CD4-positive, alpha-beta T cell treated with Interleukin-10 for 1 hour (primary cell): ENCODE measurements around the gene AP3D1.

Source experiments
- DNase-seq: peaks from one replicate; pipeline ENCODE4 v3.0.0-alpha.2; 2020

AP3D1 gene

GRCh38 chr19:2081873-2082810, 69.2 kb downstream of the AP3D1 start:
- peak; percentile 74 for DNase-seq

GRCh38 chr19:2080336-2080988, 70.9 kb downstream of the AP3D1 start:
- DNase-seq, result no peak

DNA sequence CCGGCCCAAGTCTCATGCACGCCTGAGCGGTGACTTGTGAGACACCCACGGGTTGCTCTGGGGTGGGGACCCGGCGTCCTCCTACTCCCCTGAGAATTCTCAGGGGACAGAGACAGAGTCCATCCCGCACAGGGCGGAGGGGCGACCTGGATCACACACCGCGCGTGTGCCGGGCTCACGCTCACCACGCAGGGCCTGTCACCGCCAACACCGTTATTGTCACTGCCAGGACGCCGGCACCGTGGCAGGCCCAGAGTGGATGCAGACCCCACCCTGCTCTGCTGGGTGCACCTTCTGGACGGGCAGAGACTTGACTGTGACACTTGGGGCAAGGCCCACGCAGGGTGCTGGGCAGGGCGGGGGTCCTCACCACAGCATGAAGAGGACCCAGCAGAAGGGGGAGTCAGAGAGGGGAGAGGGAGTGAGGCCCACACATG, 71.5 kb downstream of the AP3D1 start:
- DNase-seq, result no peak

DNA sequence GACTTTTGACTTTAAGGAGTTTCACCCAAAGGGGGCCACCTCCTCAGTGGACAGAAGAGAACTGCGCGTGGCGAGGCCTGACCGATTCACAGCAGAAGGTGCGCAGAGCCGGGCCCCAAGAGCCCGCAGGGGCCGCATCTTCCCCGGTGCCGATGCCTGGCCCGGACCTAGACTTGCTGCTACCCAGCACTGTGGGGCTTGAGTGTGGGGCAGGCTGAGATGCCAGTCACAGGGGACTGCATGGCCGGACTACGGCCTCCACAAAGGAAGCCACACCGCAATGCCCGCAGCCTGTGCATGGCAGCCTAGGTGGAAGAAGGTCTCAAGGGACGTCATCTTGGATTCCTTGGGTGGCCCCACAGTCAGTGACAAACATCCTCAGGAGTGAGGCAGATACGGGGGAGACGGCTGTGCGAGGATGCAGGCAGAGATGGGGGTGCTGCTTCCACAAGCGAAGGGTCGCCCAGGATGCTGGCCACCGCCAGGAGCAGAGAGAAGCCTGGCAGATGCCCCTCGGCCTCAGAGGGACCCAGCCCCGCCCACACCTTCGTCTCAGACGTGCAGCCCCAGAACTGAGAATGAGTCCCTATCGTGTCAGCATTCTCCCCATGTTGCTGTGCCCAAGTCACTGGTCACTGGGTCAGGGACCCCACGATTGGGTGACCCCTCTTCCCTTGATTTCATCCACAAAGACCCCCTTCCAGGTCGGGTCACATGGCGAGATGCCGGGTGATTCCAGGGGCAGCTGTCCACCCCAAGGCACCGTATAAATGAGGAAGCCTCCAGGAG, 72.1 kb downstream of the AP3D1 start:
- DNase-seq, result no peak

DNA sequence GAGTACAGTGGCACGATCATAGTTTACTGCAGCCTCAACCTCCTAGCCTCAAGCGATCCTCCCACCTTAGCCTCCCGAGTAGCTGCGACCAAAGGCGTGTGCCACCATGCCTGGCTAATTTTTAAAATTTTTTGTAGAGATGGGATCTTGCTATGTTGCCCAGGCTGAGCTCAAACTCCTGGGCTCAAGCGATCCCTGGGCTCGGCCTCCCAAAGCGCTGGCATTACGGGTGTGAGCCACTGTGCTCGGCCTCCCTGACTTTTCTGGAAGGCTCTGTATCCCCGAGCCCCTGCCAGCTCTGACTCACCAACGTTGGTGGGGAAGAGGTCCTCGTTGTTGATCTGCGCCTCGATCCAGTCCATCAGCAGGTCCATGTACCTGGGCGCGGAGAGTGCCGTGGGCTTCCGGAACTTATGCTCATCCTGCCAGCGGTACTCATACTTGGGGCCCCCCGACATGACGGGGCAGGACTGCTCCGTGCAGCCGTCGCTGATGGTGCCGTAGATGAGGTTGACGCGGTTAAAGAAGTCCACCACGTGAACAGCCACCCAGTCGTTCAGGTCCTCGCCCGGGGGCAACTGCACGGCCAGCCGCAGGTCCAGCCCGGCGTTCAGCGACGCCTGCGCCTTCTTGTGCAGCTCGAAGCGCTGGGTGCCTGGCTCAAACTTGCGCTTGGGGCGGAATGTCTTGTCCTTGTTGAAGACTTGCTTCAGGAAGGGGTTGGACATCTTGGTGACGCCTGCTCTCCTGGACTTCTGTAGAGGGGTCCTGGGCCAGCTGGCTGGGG, 73.3 kb downstream of the AP3D1 start:
- no peak for DNase-seq

DNA sequence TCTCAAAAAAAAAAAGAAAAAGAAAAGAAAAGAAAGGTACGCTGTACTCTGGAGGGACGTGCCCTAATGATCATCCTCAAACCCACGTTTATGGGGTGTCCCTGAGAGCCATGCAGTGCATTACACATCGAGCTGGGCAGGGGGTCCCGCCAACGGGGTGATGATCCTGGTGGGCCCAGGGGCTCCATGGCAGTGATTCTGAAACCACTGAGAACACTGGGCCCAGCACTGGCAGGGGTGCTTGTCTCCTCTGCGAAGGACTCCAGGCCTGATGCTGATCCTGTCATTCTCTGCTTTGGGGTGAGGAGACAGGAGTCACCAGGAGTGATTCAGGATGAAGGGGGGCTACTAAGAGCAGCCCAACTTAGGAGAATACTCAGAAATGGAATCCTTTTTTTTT, 74.0 kb downstream of the AP3D1 start:
- no peak for DNase-seq

- DNase-seq, result no peak
Observed at GRCh38 chr19:2076526-2076944, 74.8 kb downstream of the AP3D1 start.

- no peak for DNase-seq
Observed at GRCh38 chr19:2072757-2073551, 78.4 kb downstream of the AP3D1 start.

DNA sequence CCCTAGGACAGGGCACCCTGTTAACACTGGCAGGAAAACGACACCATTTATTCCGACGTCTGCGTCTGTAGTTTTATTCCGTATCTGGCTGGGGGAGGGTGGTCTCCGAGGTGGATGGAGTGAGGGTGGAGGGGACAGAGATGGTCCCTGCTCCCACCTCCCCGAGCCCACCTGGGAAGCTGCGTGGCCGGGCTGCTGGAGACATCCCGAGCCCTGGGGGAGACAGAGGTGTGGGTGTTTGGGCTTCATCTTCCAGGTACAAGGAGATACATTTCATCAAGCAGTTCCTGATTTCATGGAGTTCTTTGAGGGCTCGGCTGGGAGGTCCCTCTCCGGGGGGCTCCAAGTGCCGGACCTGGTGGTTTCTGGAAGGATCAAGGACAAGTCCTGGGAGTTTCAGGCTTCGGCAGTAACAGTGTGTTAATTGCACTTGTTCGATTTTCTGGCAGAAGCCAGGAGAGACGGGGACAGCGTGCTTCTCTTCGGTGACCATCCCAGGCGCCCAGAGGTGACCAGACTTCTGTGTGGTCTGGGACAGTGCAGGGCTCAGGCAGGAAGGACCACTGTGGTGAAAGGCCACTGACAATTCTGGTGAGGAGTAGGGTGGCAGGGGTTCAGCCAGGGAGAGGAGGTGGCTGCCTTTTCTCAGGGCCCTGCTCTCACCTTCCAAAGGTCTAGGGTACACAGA, 80.2 kb downstream of the AP3D1 start:
- no peak for DNase-seq

- DNase-seq, result no peak
Observed at GRCh38 chr19:2070436-2070827, 80.9 kb downstream of the AP3D1 start.

DNA sequence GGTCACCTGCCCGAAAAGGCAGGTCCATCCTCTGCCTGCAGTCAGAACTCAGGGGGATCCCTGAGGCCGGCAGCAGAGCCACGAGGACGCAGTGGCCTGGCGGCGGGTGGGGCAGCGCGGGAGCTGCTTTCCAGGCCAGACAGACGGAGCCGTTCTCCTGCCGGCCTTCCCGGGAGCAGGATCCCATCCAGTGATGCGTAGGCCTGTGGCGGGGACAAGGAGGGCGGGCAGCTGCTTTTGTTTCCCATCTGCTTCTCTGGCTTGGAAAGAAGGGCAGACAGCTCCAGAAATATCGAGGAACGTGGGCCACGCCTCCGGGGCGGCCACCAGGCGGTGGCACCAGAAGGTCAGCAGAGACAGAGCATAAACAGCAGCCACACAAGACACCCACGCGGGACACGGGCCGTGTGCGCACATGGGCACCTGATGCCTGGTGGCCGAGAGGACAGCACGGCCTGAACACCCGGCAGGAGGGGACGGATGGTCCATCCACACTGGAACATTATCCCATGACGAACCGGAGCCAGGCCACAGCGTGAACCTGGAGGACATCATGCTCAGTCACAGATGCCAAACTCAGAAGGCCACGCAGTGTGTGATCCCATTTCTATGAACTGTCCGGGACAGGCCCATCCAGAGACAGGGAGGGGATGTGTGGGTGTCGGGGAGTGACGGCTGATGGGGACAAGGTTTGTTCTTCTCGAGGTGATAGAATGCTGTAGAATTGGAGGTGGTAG, 86.4 kb downstream of the AP3D1 start:
- DNase-seq, result no peak

DNA sequence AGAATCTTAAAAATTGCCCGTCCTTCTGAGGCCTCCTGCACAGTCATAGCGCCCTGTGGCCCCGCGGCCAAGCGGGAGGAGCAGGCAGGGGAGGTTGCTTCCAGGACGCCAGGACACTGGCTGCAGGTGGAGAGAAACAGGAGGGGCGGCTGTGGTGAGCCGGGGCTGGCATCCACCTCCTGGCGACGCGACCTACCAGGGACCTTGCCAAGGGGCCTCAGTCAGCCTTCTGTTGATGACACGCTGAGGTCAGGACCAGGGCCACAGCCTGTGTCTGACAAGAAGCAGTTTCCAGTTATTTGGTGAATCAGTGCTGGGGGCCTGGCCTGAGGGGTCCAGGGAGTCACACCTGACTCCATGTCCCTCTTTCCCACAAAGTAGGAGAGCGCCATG, 87.0 kb downstream of the AP3D1 start:
- DNase-seq, result no peak

GRCh38 chr19:2063824-2064223, 87.5 kb downstream of the AP3D1 start:
- no peak for DNase-seq

DNA sequence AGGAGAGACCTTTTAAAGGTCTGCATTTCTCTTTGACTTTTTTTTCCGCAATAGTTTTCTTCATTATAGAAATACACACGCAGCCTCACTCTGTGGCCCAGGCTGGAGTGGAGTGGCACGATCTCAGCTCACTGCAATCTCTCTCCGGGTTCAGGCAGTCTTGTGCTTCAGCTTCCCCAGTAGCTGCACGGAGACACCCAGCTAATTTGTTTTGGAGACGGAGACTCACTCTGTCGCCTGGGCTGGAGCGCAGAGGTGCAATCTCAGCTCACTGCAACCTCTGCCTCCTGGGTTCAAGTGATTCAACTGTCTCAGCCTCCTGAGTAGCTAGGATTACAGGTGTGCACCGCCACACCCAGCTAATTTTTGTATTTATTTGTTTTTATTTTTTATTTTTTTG, 88.6 kb downstream of the AP3D1 start:
- DNase-seq, result no peak

DNA sequence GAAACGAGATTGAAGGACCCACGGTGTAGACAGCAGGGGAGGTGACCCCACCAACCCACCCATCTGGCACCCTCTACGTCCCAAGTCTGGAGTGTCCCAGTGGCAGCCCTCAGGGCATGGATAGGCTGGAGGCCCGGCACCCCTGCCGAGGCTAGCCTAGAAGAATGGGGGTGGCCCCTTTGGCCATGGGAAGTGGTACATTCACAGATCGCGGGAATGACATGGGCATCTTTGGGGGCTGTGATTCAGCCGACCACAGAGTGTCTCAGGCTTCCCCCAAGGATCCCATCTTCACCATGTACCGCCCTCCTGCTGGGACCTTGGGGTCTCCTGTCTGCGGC, 89.0 kb downstream of the AP3D1 start:
- DNase-seq, result no peak

GRCh38 chr19:2061495-2062388, 89.6 kb downstream of the AP3D1 start:
- DNase-seq, result peak; percentile 99

DNA sequence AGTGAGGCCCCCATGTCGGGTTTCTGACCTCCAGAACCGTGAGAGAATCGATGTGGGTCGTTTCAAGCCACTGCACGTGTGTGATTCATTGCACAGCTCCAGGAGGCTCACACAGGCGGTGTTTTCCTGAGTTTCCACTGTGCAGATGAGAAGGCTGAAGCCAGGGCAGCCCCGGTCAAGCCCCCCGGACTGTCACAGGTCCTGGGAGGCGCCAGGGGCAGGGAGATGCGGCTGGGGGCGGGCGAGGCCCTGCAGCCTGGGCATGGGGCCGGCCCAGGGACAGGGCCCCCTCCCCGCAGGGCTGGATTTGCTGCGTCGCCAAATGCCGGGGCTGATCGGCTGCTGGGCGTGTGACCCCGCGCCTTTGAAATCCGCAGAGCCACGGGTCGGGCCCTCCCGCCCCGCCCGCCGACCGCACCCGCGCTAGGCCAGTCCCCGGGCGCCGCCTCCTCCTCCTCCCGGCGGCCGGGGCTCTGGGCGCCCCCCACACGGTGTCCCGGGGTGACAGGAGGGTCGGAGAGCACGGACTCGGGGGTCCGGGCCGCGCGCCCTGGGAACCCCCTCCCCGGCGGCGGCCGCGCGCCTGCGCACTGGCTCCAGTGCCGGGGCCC, 90.4 kb downstream of the AP3D1 start:
- no peak for DNase-seq

DNA sequence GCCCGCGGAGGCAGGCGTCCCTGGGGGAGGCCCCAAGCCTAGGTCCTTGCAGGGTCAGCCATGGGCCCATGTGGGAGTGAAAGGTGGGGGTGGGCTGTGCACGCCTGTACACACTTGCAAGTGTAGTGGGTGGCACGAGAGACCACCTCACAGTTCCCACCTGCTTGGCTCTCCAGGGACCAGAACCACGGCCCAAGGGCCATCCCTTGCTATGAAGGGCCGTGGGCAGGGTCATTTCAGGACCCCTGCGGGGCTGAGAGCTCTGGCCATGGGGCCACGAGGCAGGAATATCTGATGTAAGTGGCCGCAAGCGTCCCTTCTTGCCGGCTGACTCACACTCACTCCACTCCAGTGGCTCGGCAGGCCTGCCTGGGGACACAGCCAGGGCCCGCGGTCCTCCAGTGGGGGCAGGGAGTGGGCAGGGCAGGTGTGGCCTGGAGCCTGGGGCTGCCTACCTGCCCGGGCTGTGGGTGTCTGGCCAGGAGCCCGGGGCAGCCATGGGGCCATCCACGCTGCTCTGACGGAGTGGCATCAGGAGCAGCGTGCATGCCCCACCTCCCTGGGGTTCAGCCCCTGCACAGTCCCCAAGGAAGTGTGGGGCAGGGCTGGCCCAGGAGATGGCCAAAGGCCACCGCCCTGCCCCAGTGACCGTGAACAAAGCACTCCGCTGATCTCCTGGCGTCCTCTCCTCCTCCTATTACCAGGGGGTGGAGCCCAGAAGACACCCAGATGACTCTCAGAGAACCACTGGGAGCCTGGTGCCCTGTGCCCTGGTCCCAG, 91.8 kb downstream of the AP3D1 start:
- no peak for DNase-seq
